ENCODE data around the gene PIGL.

- TF ChIP-seq POLR2AphosphoS5 (IDR thresholded peaks at IDR 0.05; ENCODE audit: insufficient read depth in 1 of 2, low read depth in 1 of 2), result no peak
- TF ChIP-seq POLR2A (IDR thresholded peaks at IDR 0.05), result no peak
Measured at GRCh38 chr17:16277163-16277562, 60.2 kb downstream of the PIGL start.
